Left lung (tissue), 10 donors: ENCODE results near the gene TES. TPM values are rescaled to one million over a fixed set of nuclear protein-coding genes. Genes with fewer than 3 reads are reported as not detected.

Experiments used
- ATAC-seq: fragments of 200-7000 bp; cut with Tn5 transposase; one replicate; pipeline ENCODE4 v1.9.1; 2020; ENCODE audit warnings: moderate library complexity
- DNase-seq, 4 donors: peaks; one replicate each; pipeline ENCODE4 v3.0.0-alpha.2; 2013 to 2020
- H3K27ac ChIP-seq, 2 donors: fragments of 200-600 bp; sonication (generic) in 1 of 2; one replicate each; pipeline versions ENCODE4 v1.5.0 to v1.8.0; 2020 to 2021
- H3K27me3 ChIP-seq, 2 donors: fragments of 200-600 bp; sonication (generic) in 1 of 2; one replicate each; pipeline versions ENCODE4 v1.5.0 to v1.8.0; 2020 to 2021
- H3K36me3 ChIP-seq, 2 donors: fragments of 200-600 bp; sonication (generic) in 1 of 2; one replicate each; pipeline versions ENCODE4 v1.5.0 to v1.8.0; 2020 to 2021
- H3K4me1 ChIP-seq, 2 donors: fragments of 200-600 bp; one replicate each; pipeline ENCODE4 v1.8.0; 2021
- H3K4me3 ChIP-seq, 2 donors: fragments of 200-600 bp; sonication (generic) in 1 of 2; one replicate each; pipeline versions ENCODE4 v1.5.0 to v1.8.0; 2020 to 2021; ENCODE audit warnings: mild to moderate bottlenecking in 1 of 2
- H3K9me3 ChIP-seq, 2 donors: fragments of 200-600 bp; sonication (generic) in 1 of 2; one replicate each; pipeline versions ENCODE4 v1.5.0 to v1.8.0; 2020 to 2021
- CTCF ChIP-seq, 2 donors: fragments of 200-600 bp; sonication (generic) in 1 of 2; IDR thresholded peaks; one replicate each; pipeline versions ENCODE4 v1.5.0 to v1.8.0; 2021; ENCODE audit warnings: antibody characterized with exemption in 2 of 2
- intact Hi-C, 2 donors: fragments of 100-400 bp; cut with DNase I; formaldehyde crosslinking; loops; one replicate each; pipeline versions ENCODE4 v1.11.2 to v1.14.2; 2022
- polyA plus RNA-seq, 6 donors: library from polyadenylated mRNA; unstranded; fragments of 120-200 nt; gene quantifications; one replicate each; pipeline ENCODE4 v1.2.1, GENCODE V29; 2013; ENCODE audit not compliant: insufficient read length in 6 of 6
- total RNA-seq, 2 donors: library from RNA; stranded (reverse); fragmentation: NEBNext Ultra II Directional; extraction: Animal tissue kit (Norgen Biotek cat#: 25700); gene quantifications; one replicate each; pipeline ENCODE4 v1.2.1, GENCODE V29; 2021
- donor health status: DM: no; HTN: yes; CAD: no.
- donor health status: DM: no; HTN: no; CAD: no.

The TES gene
- total and polyA plus RNA-seq, 8 donors: 56.6 to 113 (median 66.5) TPM

GRCh38 chr7:116229366-116229765 lies 19.0 kb downstream of the TES start:
- Histone ChIP-seq H3K27ac (no peak overlapping the region), H3K9me3 (no peaks in the 10 kb centered on the region), H3K36me3 (no peaks in the 10 kb centered on the region), H3K4me3 (no peak overlapping the region), H3K4me1 (peaks cover 5 to 71% of the 10 kb centered on the region in 2 donors), H3K27me3 (no peaks in the 10 kb centered on the region)
- no peak for ATAC-seq
- intact Hi-C loops: no loop called here
- no peak for DNase-seq
- no peak for TF ChIP-seq CTCF (IDR thresholded peaks at IDR 0.05)

GRCh38 chr7:116230191-116231005 lies 20.1 kb downstream of the TES start:
- H3K9me3 ChIP-seq: no peaks in the 10 kb centered on the region
- peak; percentile 15 for ATAC-seq
- H3K4me1 ChIP-seq: peaks cover 5 to 69% of the 10 kb centered on the region in 2 donors

GRCh38 chr7:116231543-116231942 lies 21.2 kb downstream of the TES start:
- no peaks in the 10 kb centered on the region for H3K9me3 ChIP-seq
- intact Hi-C loops: loop anchor here in 1 of 2 donors (10.0 kb wide), 1 partner anchor 57 kb away; no protein-coding TSS in a partner anchor
- H3K36me3 ChIP-seq: no peaks in the 10 kb centered on the region
- DNase-seq (no peak), ATAC-seq (no peak)
- no peaks in the 10 kb centered on the region for H3K27me3 ChIP-seq
- H3K4me3 ChIP-seq: no peak overlapping the region
- TF ChIP-seq CTCF (IDR thresholded peaks at IDR 0.05): no peak
- no peak overlapping the region for H3K27ac ChIP-seq
- H3K4me1 ChIP-seq: peaks cover 5 to 63% of the 10 kb centered on the region in 2 donors

More at GRCh38 chr7:116230191-116231005, 20.1 kb downstream of the TES start:
- Histone ChIP-seq H3K27ac (peak overlapping the region in 1 of 2 donors; percentile 45), H3K36me3 (no peaks in the 10 kb centered on the region), H3K4me3 (no peak overlapping the region), H3K27me3 (no peaks in the 10 kb centered on the region)
- no peak for TF ChIP-seq CTCF (IDR thresholded peaks at IDR 0.05)
- no peak for DNase-seq
- intact Hi-C loops: loop anchor here in 1 of 2 donors (10.0 kb wide), 1 partner anchor 56 kb away; no protein-coding TSS in a partner anchor

- Histone ChIP-seq H3K36me3 (peaks cover 0 to under 1% of the 10 kb centered on the region in 2 donors), H3K4me3 (no peak overlapping the region), H3K9me3 (no peaks in the 10 kb centered on the region), H3K27ac (peak overlapping the region in 1 of 2 donors; percentile 2), H3K27me3 (no peaks in the 10 kb centered on the region), H3K4me1 (peaks cover 5 to 63% of the 10 kb centered on the region in 2 donors)
- DNase-seq (peak in 1 of 4 donors; percentile 28), ATAC-seq (peak; percentile 62)
- intact Hi-C loops: loop anchor here in 1 of 2 donors (10.0 kb wide), 1 partner anchor 57 kb away; no protein-coding TSS in a partner anchor
- no peak for TF ChIP-seq CTCF (IDR thresholded peaks at IDR 0.05)
Measured at GRCh38 chr7:116231949-116232348, 21.6 kb downstream of the TES start.

- Histone ChIP-seq H3K27me3 (no peaks in the 10 kb centered on the region), H3K4me1 (peaks cover 5 to 62% of the 10 kb centered on the region in 2 donors), H3K27ac (peak overlapping the region in 1 of 2 donors; percentile 2), H3K9me3 (no peaks in the 10 kb centered on the region), H3K36me3 (peaks cover 0 to 4% of the 10 kb centered on the region in 2 donors), H3K4me3 (no peak overlapping the region)
- DNase-seq: no peak
- ATAC-seq: peak; percentile 30
- intact Hi-C loops: loop anchor here in 1 of 2 donors (10.0 kb wide), 1 partner anchor 58 kb away; no protein-coding TSS in a partner anchor
- TF ChIP-seq CTCF (IDR thresholded peaks at IDR 0.05): no peak
Measured at GRCh38 chr7:116232350-116232749, 22.0 kb downstream of the TES start.
